GM12891 (cell line): ENCODE results near the gene TMEM80.

ENCODE experiments used
- POLR2A ChIP-seq: IDR thresholded peaks from 2 replicates; pipeline ENCODE4 v1.6.1; 2011; ENCODE audit warnings: low read depth, low read length, control low read depth
- POLR2AphosphoS5 ChIP-seq: IDR thresholded peaks from 2 replicates; pipeline ENCODE4 v1.6.1; 2011; ENCODE audit warnings: low read depth, low read length, control low read depth

GRCh38 chr11:729492-730074 is 34.0 kb downstream of the TMEM80 start:
- TF ChIP-seq POLR2A (no peak), POLR2AphosphoS5 (no peak)
